ENCODE results near the gene DEFB112. TPM values are rescaled to one million over a fixed set of nuclear protein-coding genes. Genes with fewer than 3 reads are reported as not detected.

The DEFB112 gene
- polyA plus RNA-seq, 1 donor from 2014 or later, result not detected

- Histone ChIP-seq H2AFZ (ENCODE audit: low read depth, low read length) (no peak overlapping the region), H4K20me1 (ENCODE audit: insufficient read depth) (no peaks in the 10 kb centered on the region), H3K9me3 (ENCODE audit: low read length) (no peaks in the 10 kb centered on the region), H3K27ac (ENCODE audit: low read length) (no peak overlapping the region), H3F3A (ENCODE audit: insufficient read depth, low read length, poor library complexity, severe bottlenecking) (no peaks in the 10 kb centered on the region), H3K4me3 (ENCODE audit: low read length) (no peak overlapping the region), H3K36me3 (ENCODE audit: insufficient read depth, low read length) (no peaks in the 10 kb centered on the region), H3K27me3 (ENCODE audit: insufficient read depth, low read depth, low read length) (no peaks in the 10 kb centered on the region), H3K9ac (ENCODE audit: low read length) (no peak overlapping the region), H3K4me2 (ENCODE audit: low read length) (no peak overlapping the region), H3K9me2 (ENCODE audit: insufficient read depth, low read length) (no peaks in the 10 kb centered on the region), H3K79me2 (replicated peaks; ENCODE audit: insufficient read depth, low read length) (no peaks in the 10 kb centered on the region)
- TF ChIP-seq SMC3 (conservative IDR thresholded peaks at IDR 0.05; ENCODE audit: poor library complexity), result no peak
- TF ChIP-seq CTCF (IDR thresholded peaks at IDR 0.05; ENCODE audit: poor library complexity, severe bottlenecking), result no peak
- TF ChIP-seq RAD21 (conservative IDR thresholded peaks at IDR 0.05), result no peak
- no peak for TF ChIP-seq MXI1 (conservative IDR thresholded peaks at IDR 0.05; ENCODE audit: poor library complexity, severe bottlenecking)
- TF ChIP-seq TAF1 (IDR thresholded peaks at IDR 0.05; ENCODE audit: low read depth), result no peak
- TF ChIP-seq, protein P1, sequence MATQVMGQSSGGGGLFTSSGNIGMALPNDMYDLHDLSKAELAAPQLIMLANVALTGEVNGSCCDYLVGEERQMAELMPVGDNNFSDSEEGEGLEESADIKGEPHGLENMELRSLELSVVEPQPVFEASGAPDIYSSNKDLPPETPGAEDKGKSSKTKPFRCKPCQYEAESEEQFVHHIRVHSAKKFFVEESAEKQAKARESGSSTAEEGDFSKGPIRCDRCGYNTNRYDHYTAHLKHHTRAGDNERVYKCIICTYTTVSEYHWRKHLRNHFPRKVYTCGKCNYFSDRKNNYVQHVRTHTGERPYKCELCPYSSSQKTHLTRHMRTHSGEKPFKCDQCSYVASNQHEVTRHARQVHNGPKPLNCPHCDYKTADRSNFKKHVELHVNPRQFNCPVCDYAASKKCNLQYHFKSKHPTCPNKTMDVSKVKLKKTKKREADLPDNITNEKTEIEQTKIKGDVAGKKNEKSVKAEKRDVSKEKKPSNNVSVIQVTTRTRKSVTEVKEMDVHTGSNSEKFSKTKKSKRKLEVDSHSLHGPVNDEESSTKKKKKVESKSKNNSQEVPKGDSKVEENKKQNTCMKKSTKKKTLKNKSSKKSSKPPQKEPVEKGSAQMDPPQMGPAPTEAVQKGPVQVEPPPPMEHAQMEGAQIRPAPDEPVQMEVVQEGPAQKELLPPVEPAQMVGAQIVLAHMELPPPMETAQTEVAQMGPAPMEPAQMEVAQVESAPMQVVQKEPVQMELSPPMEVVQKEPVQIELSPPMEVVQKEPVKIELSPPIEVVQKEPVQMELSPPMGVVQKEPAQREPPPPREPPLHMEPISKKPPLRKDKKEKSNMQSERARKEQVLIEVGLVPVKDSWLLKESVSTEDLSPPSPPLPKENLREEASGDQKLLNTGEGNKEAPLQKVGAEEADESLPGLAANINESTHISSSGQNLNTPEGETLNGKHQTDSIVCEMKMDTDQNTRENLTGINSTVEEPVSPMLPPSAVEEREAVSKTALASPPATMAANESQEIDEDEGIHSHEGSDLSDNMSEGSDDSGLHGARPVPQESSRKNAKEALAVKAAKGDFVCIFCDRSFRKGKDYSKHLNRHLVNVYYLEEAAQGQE (IDR thresholded peaks at IDR 0.05; ENCODE audit: borderline replicate concordance), result no peak
- no peak for TF ChIP-seq EP300 (conservative IDR thresholded peaks at IDR 0.05; ENCODE audit: poor library complexity, severe bottlenecking)
- no peak for TF ChIP-seq POLR2AphosphoS5 (IDR thresholded peaks at IDR 0.05)
These were observed 41.9 kb upstream of the DEFB112 start for GRCh38 chr6:50091641-50092040.

DNA sequence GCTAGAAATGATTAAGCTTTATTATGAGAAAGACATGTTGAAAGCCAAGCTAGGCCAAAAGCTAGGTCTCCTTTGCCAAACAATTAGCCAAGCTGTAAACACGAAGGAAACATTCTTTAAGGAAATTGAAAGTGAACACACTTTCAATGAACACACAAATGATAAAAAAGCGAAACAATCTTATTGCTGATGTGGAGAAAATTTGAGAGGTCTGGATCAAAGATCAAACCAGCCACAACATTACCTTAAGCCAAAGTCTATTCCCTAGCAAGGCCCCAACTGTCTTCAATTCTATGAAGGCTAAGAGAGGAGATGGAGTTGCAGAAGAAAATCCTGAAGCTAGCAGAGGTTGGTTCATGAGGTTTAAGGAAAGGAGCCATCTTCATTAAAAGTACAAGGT, 40.2 kb upstream of the DEFB112 start:
- Histone ChIP-seq H3K27ac (ENCODE audit: low read length) (no peak overlapping the region), H4K20me1 (ENCODE audit: insufficient read depth) (no peaks in the 10 kb centered on the region), H2AFZ (ENCODE audit: low read depth, low read length) (no peak overlapping the region), H3K27me3 (ENCODE audit: insufficient read depth, low read depth, low read length) (no peaks in the 10 kb centered on the region), H3K9ac (ENCODE audit: low read length) (no peak overlapping the region), H3K9me2 (ENCODE audit: insufficient read depth, low read length) (no peaks in the 10 kb centered on the region), H3K36me3 (ENCODE audit: insufficient read depth, low read length) (no peaks in the 10 kb centered on the region), H3K79me2 (replicated peaks; ENCODE audit: insufficient read depth, low read length) (no peaks in the 10 kb centered on the region), H3K4me2 (ENCODE audit: low read length) (no peak overlapping the region), H3F3A (ENCODE audit: insufficient read depth, low read length, poor library complexity, severe bottlenecking) (no peaks in the 10 kb centered on the region), H3K4me3 (ENCODE audit: low read length) (no peak overlapping the region), H3K9me3 (ENCODE audit: low read length) (no peaks in the 10 kb centered on the region)
- TF ChIP-seq MXI1 (conservative IDR thresholded peaks at IDR 0.05; ENCODE audit: poor library complexity, severe bottlenecking), result no peak
- TF ChIP-seq CTCF (IDR thresholded peaks at IDR 0.05; ENCODE audit: poor library complexity, severe bottlenecking), result no peak
- TF ChIP-seq SMC3 (conservative IDR thresholded peaks at IDR 0.05; ENCODE audit: poor library complexity), result no peak
- TF ChIP-seq, protein P1 (IDR thresholded peaks at IDR 0.05; ENCODE audit: borderline replicate concordance), result no peak
- no peak for TF ChIP-seq RAD21 (conservative IDR thresholded peaks at IDR 0.05)
- no peak for TF ChIP-seq EZH2 (IDR thresholded peaks at IDR 0.05; ENCODE audit: borderline replicate concordance, insufficient read depth, low read length, poor library complexity, severe bottlenecking)
- no peak for TF ChIP-seq POLR2AphosphoS5 (IDR thresholded peaks at IDR 0.05)
- no peak for TF ChIP-seq EP300 (conservative IDR thresholded peaks at IDR 0.05; ENCODE audit: poor library complexity, severe bottlenecking)
- TF ChIP-seq TAF1 (IDR thresholded peaks at IDR 0.05; ENCODE audit: low read depth), result no peak

All from neural cell (in vitro differentiated cells).